Measurements from ENCODE around the gene ZSCAN20.

ZSCAN20 gene

GRCh38 chr1:33537885-33538284 lies 65.4 kb downstream of the ZSCAN20 start:
- DNase-seq, result no peak

GRCh38 chr1:33541966-33542365 lies 69.5 kb downstream of the ZSCAN20 start:
- DNase-seq, result no peak
